Measurements from ENCODE around the gene PLXDC1.

- TF ChIP-seq CTCF (conservative IDR thresholded peaks at IDR 0.05; ENCODE audit: low read depth, low read length) (no peak), EZH2 (IDR thresholded peaks at IDR 0.05; ENCODE audit: borderline replicate concordance, low read depth, low read length, poor library complexity, severe bottlenecking) (no peak)
Measured at GRCh38 chr17:39139161-39139511, 12.3 kb downstream of the PLXDC1 start.

Data from A673 (cell line).